GM10847 (cell line): ENCODE data around the gene S100A13.

Source experiments
- POLR2A ChIP-seq: IDR thresholded peaks from 2 replicates; pipeline ENCODE4 v1.6.1; 2011; ENCODE audit not compliant: insufficient read length; ENCODE audit errors: extremely low read depth

The S100A13 gene

GRCh38 chr1:153651771-153652170 lies 24.5 kb upstream of the S100A13 start:
- no peak for TF ChIP-seq POLR2A

- TF ChIP-seq POLR2A, result no peak
Observed at GRCh38 chr1:153649863-153650235, 22.5 kb upstream of the S100A13 start.

- TF ChIP-seq POLR2A, result no peak
Observed at GRCh38 chr1:153649137-153649862, 22.0 kb upstream of the S100A13 start.

GRCh38 chr1:153648000-153648643 lies 20.8 kb upstream of the S100A13 start:
- no peak for TF ChIP-seq POLR2A

GRCh38 chr1:153647346-153647714 lies 20.0 kb upstream of the S100A13 start:
- no peak for TF ChIP-seq POLR2A

- TF ChIP-seq POLR2A, result no peak
Observed at GRCh38 chr1:153646672-153647345, 19.5 kb upstream of the S100A13 start.

- TF ChIP-seq POLR2A, result no peak
Observed at GRCh38 chr1:153643816-153644215, 16.5 kb upstream of the S100A13 start.

- no peak for TF ChIP-seq POLR2A
Observed at GRCh38 chr1:153643100-153643499, 15.8 kb upstream of the S100A13 start.

GRCh38 chr1:153642161-153642560 lies 14.9 kb upstream of the S100A13 start:
- TF ChIP-seq POLR2A, result no peak

- no peak for TF ChIP-seq POLR2A
Observed at GRCh38 chr1:153640861-153641260, 13.6 kb upstream of the S100A13 start.

GRCh38 chr1:153639280-153639679 lies 12.0 kb upstream of the S100A13 start:
- TF ChIP-seq POLR2A, result no peak

GRCh38 chr1:153638261-153638660 lies 11.0 kb upstream of the S100A13 start:
- TF ChIP-seq POLR2A, result no peak

GRCh38 chr1:153636312-153636711 lies 9.0 kb upstream of the S100A13 start:
- TF ChIP-seq POLR2A, result no peak

- TF ChIP-seq POLR2A, result no peak
Observed at GRCh38 chr1:153635872-153636271, 8.6 kb upstream of the S100A13 start.

GRCh38 chr1:153633754-153634665 lies 6.7 kb upstream of the S100A13 start, which contains the start of gene CHTOP:
TSS of gene CHTOP (plus strand) at chr1:153634066. CDS start at chr1:153636589, 2,523 bp downstream.
- TF ChIP-seq POLR2A, result peak; percentile 92
